Osteocyte (in vitro differentiated cells): ENCODE results near the gene MLN. TPM values are rescaled to one million over a fixed set of nuclear protein-coding genes. Genes with fewer than 3 reads are reported as not detected.

Source experiments
- DNase-seq: peaks from one replicate; pipeline ENCODE4 v3.0.0; 2021; ENCODE audit warnings: mixed read lengths; ENCODE audit not compliant: unreplicated experiment; ENCODE audit errors: extremely low spot score
- H3K27ac Mint-ChIP-seq: one replicate; pipeline ENCODE4 v1.8.0; 2021; ENCODE audit warnings: mild to moderate bottlenecking, mixed read lengths; ENCODE audit not compliant: unreplicated experiment
- H3K27me3 Mint-ChIP-seq: one replicate; pipeline ENCODE4 v1.8.0; 2021; ENCODE audit warnings: mixed read lengths; ENCODE audit not compliant: unreplicated experiment
- H3K36me3 Mint-ChIP-seq: one replicate; pipeline ENCODE4 v1.8.0; 2021; ENCODE audit warnings: mixed read lengths; ENCODE audit not compliant: unreplicated experiment
- H3K4me1 Mint-ChIP-seq: one replicate; pipeline ENCODE4 v1.8.0; 2021; ENCODE audit warnings: mixed read lengths; ENCODE audit not compliant: unreplicated experiment
- H3K4me3 Mint-ChIP-seq: one replicate; pipeline ENCODE4 v1.8.0; 2021; ENCODE audit warnings: mild to moderate bottlenecking, moderate library complexity, mixed read lengths; ENCODE audit not compliant: unreplicated experiment
- H3K9me3 Mint-ChIP-seq: one replicate; pipeline ENCODE4 v1.8.0; 2021; ENCODE audit warnings: mixed read lengths; ENCODE audit not compliant: unreplicated experiment
- total RNA-seq: library from RNA; stranded (reverse); gene quantifications from 2 replicates; pipeline ENCODE4 v1.2.1, GENCODE V29; 2021
- TF ChIP-seq, protein P1 (sequence below): fragments of 200-600 bp; sonication (generic); IDR thresholded peaks from 2 replicates; pipeline ENCODE4 v1.5.0; 2021; ENCODE audit warnings: antibody characterized with exemption, mild to moderate bottlenecking, moderate library complexity

Gene MLN
- total RNA-seq, 1 donor from 2014 or later = not detected

DNA sequence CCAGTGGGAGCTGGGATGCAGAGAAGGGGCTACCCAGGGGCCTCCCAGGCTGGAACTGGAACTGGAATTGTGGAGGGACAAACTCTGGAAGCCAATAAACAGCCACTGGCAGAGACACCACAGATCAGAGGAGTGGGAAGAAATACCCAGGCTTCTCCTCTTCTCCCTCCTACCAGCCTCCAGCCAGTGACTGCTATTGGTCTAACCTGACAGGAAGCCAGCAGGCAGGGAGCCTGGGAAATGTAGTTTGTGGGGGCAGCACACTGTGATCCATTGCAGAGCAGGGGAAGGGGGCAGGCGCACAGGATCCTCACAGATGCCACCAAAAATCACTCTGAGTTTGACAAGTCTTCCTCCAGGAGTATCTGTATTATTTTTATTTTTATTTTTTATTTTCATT, 12.1 kb upstream of the MLN start:
- TF ChIP-seq, protein P1, sequence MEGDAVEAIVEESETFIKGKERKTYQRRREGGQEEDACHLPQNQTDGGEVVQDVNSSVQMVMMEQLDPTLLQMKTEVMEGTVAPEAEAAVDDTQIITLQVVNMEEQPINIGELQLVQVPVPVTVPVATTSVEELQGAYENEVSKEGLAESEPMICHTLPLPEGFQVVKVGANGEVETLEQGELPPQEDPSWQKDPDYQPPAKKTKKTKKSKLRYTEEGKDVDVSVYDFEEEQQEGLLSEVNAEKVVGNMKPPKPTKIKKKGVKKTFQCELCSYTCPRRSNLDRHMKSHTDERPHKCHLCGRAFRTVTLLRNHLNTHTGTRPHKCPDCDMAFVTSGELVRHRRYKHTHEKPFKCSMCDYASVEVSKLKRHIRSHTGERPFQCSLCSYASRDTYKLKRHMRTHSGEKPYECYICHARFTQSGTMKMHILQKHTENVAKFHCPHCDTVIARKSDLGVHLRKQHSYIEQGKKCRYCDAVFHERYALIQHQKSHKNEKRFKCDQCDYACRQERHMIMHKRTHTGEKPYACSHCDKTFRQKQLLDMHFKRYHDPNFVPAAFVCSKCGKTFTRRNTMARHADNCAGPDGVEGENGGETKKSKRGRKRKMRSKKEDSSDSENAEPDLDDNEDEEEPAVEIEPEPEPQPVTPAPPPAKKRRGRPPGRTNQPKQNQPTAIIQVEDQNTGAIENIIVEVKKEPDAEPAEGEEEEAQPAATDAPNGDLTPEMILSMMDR = no peak
- Mint-ChIP-seq H3K27ac (no peak overlapping the region), H3K9me3 (no peaks in the 10 kb centered on the region), H3K36me3 (no peaks in the 10 kb centered on the region), H3K4me1 (peaks cover 4% of the 10 kb centered on the region), H3K4me3 (no peak overlapping the region), H3K27me3 (peaks cover 47% of the 10 kb centered on the region)
- DNase-seq = no peak

DNA sequence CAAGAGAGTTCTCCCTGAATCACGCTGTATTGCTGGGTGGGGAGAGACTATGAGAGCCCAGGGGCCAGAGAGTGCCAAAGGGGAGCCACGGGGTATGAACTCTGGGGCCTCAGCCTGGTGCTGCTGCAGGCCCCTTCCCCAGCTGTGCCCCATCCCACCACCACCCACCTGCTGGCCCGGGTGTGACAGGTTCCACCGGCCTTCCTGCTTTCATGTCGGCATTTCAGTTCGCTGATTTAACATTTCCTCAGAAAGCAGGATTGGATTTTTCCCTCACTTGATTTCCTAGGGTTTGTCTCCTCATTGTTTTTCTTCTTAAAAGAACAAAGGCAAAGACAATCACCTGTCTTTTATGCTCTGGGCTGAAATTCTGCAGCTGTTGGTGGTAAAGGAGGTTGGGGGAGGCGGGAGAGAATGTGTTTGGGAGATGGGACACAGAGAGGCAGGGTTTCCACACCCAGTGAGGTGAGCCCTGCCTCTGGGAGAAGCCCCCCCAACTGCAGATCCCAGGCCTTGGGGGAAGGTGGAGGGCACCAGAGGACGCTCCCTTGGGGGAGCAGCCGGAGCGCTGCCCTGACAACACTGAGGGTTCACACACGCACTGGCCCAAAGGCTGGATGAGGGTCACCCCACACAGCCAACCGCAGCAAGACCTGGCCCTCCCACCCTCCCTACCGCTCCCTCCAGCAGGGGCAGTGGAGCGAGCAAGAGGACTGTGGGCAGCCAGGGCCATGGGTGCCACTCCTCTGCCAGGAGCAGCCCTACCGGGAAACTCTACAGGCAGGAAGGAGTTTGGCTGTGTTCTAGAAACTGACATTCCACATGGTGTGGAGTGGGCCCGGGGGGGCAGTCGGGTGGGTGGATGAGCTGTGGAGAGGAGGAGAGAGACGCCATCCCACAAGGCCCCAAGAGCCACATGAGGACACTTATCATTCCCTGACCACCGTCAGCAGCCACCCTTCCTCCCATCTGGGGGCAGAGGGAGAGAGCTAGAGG, 10.5 kb upstream of the MLN start:
- no peak for DNase-seq
- no peaks in the 10 kb centered on the region for H3K9me3 Mint-ChIP-seq
- H3K4me1 Mint-ChIP-seq = peaks cover 4% of the 10 kb centered on the region
- no peak overlapping the region for H3K27ac Mint-ChIP-seq
- TF ChIP-seq, protein P1 = no peak
- no peaks in the 10 kb centered on the region for H3K36me3 Mint-ChIP-seq
- H3K27me3 Mint-ChIP-seq = peaks cover 53% of the 10 kb centered on the region
- H3K4me3 Mint-ChIP-seq = no peak overlapping the region

DNA sequence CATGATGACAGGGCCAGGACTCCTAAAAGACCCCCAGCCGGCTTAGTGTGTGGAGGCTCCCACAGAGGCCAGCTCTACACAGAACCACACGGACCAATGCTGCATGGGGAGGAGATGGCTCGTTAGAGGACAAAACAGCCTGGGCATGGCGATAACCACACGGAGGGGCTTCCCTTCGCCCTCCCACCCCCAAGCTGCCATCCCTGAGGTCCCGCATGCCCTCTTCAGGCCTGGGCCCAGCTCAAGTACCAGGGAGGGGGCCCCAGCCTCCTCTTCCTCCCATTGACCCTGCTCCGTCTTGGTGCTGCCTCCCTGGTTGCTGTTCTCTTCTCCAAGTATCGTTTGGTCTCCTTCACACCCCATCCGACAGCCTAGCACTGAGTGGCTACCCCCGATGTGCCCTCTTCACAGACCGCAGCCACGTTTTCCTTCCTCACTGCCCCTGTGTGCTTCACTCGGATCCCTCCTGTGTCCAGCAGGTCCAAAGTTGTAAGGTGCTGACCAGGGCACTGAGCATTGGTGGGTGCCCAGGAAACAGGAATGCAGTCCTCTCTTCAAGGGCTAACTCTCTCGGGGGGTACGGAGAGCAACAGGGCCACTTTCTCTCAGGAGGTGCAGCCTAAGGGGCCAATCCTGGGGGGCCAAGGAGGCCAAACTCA, 9.6 kb upstream of the MLN start:
- Mint-ChIP-seq H3K27me3 (peaks cover 56% of the 10 kb centered on the region), H3K9me3 (no peaks in the 10 kb centered on the region), H3K27ac (no peak overlapping the region), H3K36me3 (no peaks in the 10 kb centered on the region), H3K4me1 (peaks cover 4% of the 10 kb centered on the region), H3K4me3 (no peak overlapping the region)
- no peak for DNase-seq
- TF ChIP-seq, protein P1 = no peak

DNA sequence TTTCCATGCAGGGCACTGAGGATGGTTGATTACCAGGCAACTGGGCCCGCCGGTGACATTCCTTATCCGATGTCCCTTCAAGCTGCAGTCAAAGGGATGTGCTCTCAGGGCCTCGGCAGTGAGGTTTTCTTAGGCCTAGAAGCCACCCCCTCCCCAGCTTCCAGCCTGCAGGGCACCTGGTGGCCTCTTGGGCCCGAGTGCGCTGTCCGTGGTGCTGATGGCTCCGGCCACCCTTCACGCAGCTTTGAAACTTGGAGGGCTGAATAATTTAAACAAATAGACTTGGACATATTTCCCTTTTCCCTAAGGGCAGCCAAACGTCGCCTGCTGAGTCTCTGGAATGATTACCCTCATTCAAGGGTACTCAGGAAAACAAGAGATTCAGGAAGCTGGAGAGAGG, 8.9 kb upstream of the MLN start:
- TF ChIP-seq, protein P1 = peak; percentile 45
- Mint-ChIP-seq H3K9me3 (no peaks in the 10 kb centered on the region), H3K4me1 (peaks cover 4% of the 10 kb centered on the region), H3K27ac (no peak overlapping the region), H3K27me3 (peaks cover 60% of the 10 kb centered on the region), H3K4me3 (no peak overlapping the region), H3K36me3 (no peaks in the 10 kb centered on the region)
- DNase-seq = no peak

DNA sequence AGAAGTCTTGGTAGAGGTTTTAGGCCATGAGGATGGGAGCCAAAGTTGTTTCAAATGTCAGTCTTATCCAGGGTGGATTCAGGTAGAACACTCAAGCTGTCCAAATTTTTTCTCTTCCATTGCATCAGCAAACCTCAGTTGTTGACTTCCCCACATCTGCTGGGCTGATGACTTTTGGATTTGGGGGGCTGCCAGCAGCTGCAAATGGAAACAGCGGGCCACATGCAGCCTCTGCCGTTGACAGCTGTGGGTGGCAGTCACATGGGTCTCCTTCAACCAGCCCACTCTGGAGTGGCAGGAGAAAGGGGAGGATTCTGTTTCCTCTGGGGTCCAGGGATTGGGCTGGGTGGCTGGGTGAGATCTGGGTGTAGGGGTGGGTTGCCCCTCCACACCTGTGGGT, 5.8 kb upstream of the MLN start:
- TF ChIP-seq, protein P1 = no peak
- H3K9me3 Mint-ChIP-seq = no peaks in the 10 kb centered on the region
- peaks cover 55% of the 10 kb centered on the region for H3K27me3 Mint-ChIP-seq
- no peak overlapping the region for H3K4me3 Mint-ChIP-seq
- DNase-seq = no peak
- peaks cover 4% of the 10 kb centered on the region for H3K4me1 Mint-ChIP-seq
- H3K27ac Mint-ChIP-seq = no peak overlapping the region
- H3K36me3 Mint-ChIP-seq = no peaks in the 10 kb centered on the region
